ENCODE results near the gene C10orf53. TPM values are rescaled to one million over a fixed set of nuclear protein-coding genes. Genes with fewer than 3 reads are reported as not detected.

The C10orf53 gene
- total RNA-seq, 2 experiments from 2014 or later: not detected

DNA sequence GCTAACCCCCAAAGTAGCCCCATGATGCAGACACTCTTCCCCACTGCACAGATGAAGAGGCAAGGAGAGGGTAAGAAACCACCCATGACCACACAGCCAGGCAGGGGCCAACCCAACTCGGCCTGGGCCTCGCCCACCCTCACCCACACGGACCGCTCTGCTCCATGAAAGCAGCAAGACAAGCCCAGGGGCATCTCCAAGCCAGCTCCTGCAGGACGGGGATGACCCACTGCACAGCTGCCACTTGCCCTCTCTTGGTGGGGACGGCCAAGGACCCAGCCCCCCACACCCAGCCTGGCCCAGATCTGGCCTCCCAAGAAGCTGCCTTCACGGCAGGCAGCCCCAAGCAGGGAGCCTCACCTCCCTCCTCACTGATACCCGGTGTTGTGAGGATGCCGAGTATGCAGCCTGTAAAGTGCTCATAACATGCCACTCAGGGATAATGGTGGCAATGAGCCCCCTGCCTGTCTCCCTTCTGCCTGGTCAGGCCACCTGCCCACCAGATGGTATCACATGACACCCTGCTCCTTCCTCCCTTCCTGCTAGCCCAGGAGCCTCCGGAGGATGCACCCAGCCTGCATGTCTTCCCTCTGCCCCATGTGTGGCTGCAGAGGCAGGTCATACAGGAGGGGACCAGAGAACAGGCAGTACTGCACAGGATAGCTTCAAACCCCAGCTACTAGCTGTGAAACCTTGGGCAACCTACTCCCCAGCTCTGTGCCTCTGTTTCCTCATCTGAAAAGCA is 59.3 kb downstream of the C10orf53 start:
- CTCF ChIA-PET: no interaction called here

GRCh38 chr10:49739426-49739825 is 60.0 kb downstream of the C10orf53 start:
- no peaks in the 10 kb centered on the region for H3K9me3 Mint-ChIP-seq
- no peaks in the 10 kb centered on the region for H3K36me3 Mint-ChIP-seq
- H3K4me3 Mint-ChIP-seq: no peak overlapping the region
- DNase-seq: no peak
- CTCF ChIA-PET: no interaction called here
- H3K27ac Mint-ChIP-seq: no peak overlapping the region
- H3K4me1 Mint-ChIP-seq (ENCODE audit: low read depth): no peaks in the 10 kb centered on the region
- no peaks in the 10 kb centered on the region for H3K27me3 Mint-ChIP-seq
- POLR2A ChIA-PET: no interaction called here
- intact Hi-C loops (cut with micrococcal nuclease): no loop called here

More for the DNA sequence above, 59.3 kb downstream of the C10orf53 start:
- Mint-ChIP-seq H3K9me3 (no peaks in the 10 kb centered on the region), H3K27me3 (no peaks in the 10 kb centered on the region), H3K36me3 (no peaks in the 10 kb centered on the region), H3K4me1 (ENCODE audit: low read depth) (no peaks in the 10 kb centered on the region), H3K4me3 (no peak overlapping the region), H3K27ac (no peak overlapping the region)
- intact Hi-C loops (cut with micrococcal nuclease): no loop called here
- DNase-seq: no peak
- POLR2A ChIA-PET: no interaction called here

GRCh38 chr10:49740346-49741107 is 61.1 kb downstream of the C10orf53 start:
- Mint-ChIP-seq H3K9me3 (no peaks in the 10 kb centered on the region), H3K4me3 (no peak overlapping the region), H3K27me3 (no peaks in the 10 kb centered on the region), H3K27ac (no peak overlapping the region), H3K4me1 (ENCODE audit: low read depth) (no peaks in the 10 kb centered on the region), H3K36me3 (no peaks in the 10 kb centered on the region)
- no peak for DNase-seq
- ChIA-PET CTCF (no interaction called here), POLR2A (no interaction called here)
- intact Hi-C loops (cut with micrococcal nuclease): no loop called here

- POLR2A ChIA-PET: no interaction called here
- H3K4me1 Mint-ChIP-seq (ENCODE audit: low read depth): no peaks in the 10 kb centered on the region
- no peaks in the 10 kb centered on the region for H3K27me3 Mint-ChIP-seq
- H3K27ac Mint-ChIP-seq: no peak overlapping the region
- no peak overlapping the region for H3K4me3 Mint-ChIP-seq
- intact Hi-C loops (cut with micrococcal nuclease): no loop called here
- CTCF ChIA-PET: no interaction called here
- no peak for DNase-seq
- no peaks in the 10 kb centered on the region for H3K9me3 Mint-ChIP-seq
- no peaks in the 10 kb centered on the region for H3K36me3 Mint-ChIP-seq
Observed at GRCh38 chr10:49741108-49741995, 61.9 kb downstream of the C10orf53 start.

DNA sequence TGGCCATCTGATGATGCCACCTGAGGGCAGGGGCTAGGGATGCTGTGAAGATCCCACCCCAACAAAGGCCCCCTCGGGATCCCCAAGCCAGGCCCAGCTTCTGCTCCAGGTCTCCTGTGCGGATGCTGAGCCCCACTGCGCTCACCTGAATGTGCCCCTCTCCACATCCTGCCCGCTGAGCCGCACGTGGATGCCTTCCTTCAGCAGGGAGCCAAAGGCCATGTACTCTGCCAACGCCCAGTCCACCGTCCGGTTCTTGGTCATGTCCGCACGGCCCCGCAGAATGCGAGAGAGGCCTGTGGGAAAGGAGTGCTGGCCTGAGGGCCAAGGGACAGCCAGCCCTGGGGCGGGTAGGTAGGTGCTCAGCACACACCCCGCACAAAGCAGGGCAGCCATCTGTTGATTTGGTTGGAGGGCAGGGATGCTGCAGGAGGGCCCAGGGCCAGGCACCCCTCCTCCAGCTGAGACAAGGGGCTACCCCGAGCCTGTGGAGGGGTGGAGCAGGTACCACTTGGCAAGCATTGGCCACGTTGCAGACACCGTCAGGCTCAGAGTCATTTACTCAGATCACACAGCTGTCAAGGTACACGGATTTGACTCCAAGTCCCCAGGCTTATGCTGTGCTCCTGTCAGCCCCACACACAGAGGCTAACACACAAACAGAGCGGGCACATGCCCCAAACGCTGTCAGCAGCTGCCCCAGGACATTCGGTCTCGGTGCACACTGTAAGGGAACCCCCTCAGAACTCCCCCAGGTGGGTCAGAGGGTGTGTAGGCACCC is 63.4 kb downstream of the C10orf53 start:
- Mint-ChIP-seq H3K4me3 (no peak overlapping the region), H3K27ac (no peak overlapping the region), H3K36me3 (no peaks in the 10 kb centered on the region), H3K27me3 (no peaks in the 10 kb centered on the region), H3K4me1 (ENCODE audit: low read depth) (no peaks in the 10 kb centered on the region), H3K9me3 (no peaks in the 10 kb centered on the region)
- CTCF ChIA-PET: no interaction called here
- intact Hi-C loops (cut with micrococcal nuclease): no loop called here
- POLR2A ChIA-PET: no interaction called here
- DNase-seq: no peak

- DNase-seq: no peak
- no peak overlapping the region for H3K4me3 Mint-ChIP-seq
- no peaks in the 10 kb centered on the region for H3K4me1 Mint-ChIP-seq (ENCODE audit: low read depth)
- no peaks in the 10 kb centered on the region for H3K9me3 Mint-ChIP-seq
- intact Hi-C loops (cut with micrococcal nuclease): no loop called here
- no peaks in the 10 kb centered on the region for H3K36me3 Mint-ChIP-seq
- H3K27ac Mint-ChIP-seq: no peak overlapping the region
- H3K27me3 Mint-ChIP-seq: no peaks in the 10 kb centered on the region
- POLR2A ChIA-PET: no interaction called here
- CTCF ChIA-PET: no interaction called here
Observed at GRCh38 chr10:49743464-49744075, 64.1 kb downstream of the C10orf53 start.

DNA sequence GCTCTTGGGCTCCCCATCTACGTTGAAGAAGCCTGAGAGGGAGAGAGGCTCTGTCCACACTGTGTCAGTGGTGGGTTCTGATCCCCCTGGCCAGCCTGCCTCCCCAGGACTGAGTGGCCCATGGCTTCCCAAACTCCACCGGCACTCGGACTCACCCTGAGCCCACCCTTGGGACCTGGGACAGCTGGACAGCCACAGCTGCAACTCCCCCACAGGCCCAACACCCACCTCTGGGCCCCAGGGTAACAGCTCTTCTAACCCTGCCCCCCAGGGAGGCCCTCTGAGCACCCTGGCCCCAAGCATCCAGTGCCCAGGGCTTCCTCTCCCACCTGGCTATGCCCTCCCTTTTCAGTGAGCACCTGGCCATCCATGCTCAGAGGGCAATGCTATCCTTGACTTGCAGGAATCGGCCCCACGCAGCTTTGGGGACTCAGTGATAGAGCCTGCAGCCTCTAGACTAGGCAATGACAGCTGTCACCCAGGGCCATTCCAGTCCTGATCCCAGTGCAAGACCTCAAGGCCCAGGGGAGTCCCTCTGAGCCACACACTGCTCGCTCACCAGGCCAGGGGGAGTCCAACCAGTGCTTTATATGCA is 64.7 kb downstream of the C10orf53 start:
- Mint-ChIP-seq H3K4me3 (no peak overlapping the region), H3K9me3 (no peaks in the 10 kb centered on the region), H3K27me3 (no peaks in the 10 kb centered on the region), H3K36me3 (no peaks in the 10 kb centered on the region), H3K27ac (no peak overlapping the region), H3K4me1 (ENCODE audit: low read depth) (no peaks in the 10 kb centered on the region)
- intact Hi-C loops (cut with micrococcal nuclease): no loop called here
- CTCF ChIA-PET: interaction anchor here (1.0 kb wide), 1 partner anchor 150 kb away, joined by 4 read pairs; no protein-coding TSS in a partner anchor
- POLR2A ChIA-PET: no interaction called here
- no peak for DNase-seq

DNA sequence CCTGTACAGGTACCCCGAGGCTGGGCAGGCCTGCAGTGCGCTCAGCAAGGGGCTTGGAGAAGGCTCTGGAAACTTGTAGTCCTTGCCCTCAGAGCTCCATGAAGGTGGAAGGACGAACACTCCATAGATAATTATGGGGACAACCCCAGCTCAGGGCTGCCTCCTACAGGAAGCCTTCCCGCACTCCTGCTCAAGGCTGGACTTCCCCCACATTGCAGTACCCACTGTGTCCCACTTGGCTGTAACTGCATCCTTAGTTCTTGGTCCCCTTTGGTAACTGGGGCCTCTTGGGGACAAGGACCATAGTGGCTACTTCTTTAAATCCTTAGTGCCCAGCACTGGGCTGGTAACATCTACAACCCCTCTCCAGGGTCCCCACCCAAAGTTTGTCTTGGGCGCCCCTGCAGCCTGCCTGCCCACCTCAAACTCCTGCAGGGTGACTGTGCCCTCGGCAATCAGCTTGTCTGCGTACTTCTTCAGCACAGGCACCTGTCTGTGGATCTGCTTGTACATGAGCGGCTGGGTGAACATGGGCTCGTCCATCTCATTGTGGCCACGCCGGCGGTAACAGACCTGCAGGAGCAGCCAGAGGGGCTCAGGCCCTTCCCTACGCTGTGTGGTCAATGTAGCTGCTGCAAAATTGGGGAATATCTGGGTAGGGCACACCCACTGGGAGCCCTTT is 65.6 kb downstream of the C10orf53 start:
- H3K4me1 Mint-ChIP-seq (ENCODE audit: low read depth): no peaks in the 10 kb centered on the region
- no peak for DNase-seq
- POLR2A ChIA-PET: no interaction called here
- intact Hi-C loops (cut with micrococcal nuclease): no loop called here
- no peak overlapping the region for H3K27ac Mint-ChIP-seq
- no peaks in the 10 kb centered on the region for H3K9me3 Mint-ChIP-seq
- H3K4me3 Mint-ChIP-seq: no peak overlapping the region
- no peaks in the 10 kb centered on the region for H3K36me3 Mint-ChIP-seq
- CTCF ChIA-PET: interaction anchor here (1.0 kb wide), 1 partner anchor 151 kb away, joined by 4 read pairs; no protein-coding TSS in a partner anchor
- H3K27me3 Mint-ChIP-seq: no peaks in the 10 kb centered on the region

- no peaks in the 10 kb centered on the region for H3K27me3 Mint-ChIP-seq
- H3K4me1 Mint-ChIP-seq (ENCODE audit: low read depth): no peaks in the 10 kb centered on the region
- H3K27ac Mint-ChIP-seq: no peak overlapping the region
- CTCF ChIA-PET: no interaction called here
- DNase-seq: no peak
- no peak overlapping the region for H3K4me3 Mint-ChIP-seq
- no peaks in the 10 kb centered on the region for H3K9me3 Mint-ChIP-seq
- H3K36me3 Mint-ChIP-seq: no peaks in the 10 kb centered on the region
- intact Hi-C loops (cut with micrococcal nuclease): no loop called here
- POLR2A ChIA-PET: no interaction called here
Observed at GRCh38 chr10:49745756-49746155, 66.3 kb downstream of the C10orf53 start.

GRCh38 chr10:49746626-49747302 is 67.3 kb downstream of the C10orf53 start:
- intact Hi-C loops (cut with micrococcal nuclease): no loop called here
- Mint-ChIP-seq H3K9me3 (no peaks in the 10 kb centered on the region), H3K36me3 (no peaks in the 10 kb centered on the region), H3K27me3 (peaks cover 1% of the 10 kb centered on the region), H3K4me1 (ENCODE audit: low read depth) (no peaks in the 10 kb centered on the region), H3K27ac (no peak overlapping the region), H3K4me3 (no peak overlapping the region)
- ChIA-PET POLR2A (no interaction called here), CTCF (no interaction called here)
- DNase-seq: no peak

Measured in activated CD4-positive, alpha-beta memory T cell treated with anti-CD3 and anti-CD28 coated beads for 36 hours (primary cell).